Fibroblast of lung (primary cell): ENCODE data around the gene HPS3. TPM values are rescaled to one million over a fixed set of nuclear protein-coding genes. Genes with fewer than 3 reads are reported as not detected.

ENCODE experiments used
- DNase-seq, 2 donors: peaks; one replicate each; pipeline versions ENCODE4 v3.0.0 to v3.0.0-alpha.2; 2010; ENCODE audit warnings: low read depth in 2 of 2
- H2AFZ ChIP-seq: 2 replicates; pipeline ENCODE4 v1.5.1; 2012; ENCODE audit warnings: low read length, control low read depth, inconsistent platforms
- H3K27ac ChIP-seq: 2 replicates; pipeline ENCODE4 v1.5.1; 2011; ENCODE audit warnings: low read length, control low read depth; ENCODE audit not compliant: insufficient read depth
- H3K27me3 ChIP-seq: 2 replicates; pipeline ENCODE4 v1.5.1; 2011; ENCODE audit warnings: mild to moderate bottlenecking, low read length; ENCODE audit not compliant: control insufficient read depth, insufficient read depth
- H3K36me3 ChIP-seq: 2 replicates; pipeline ENCODE4 v1.5.1; 2011; ENCODE audit warnings: low read length; ENCODE audit not compliant: control insufficient read depth, insufficient read depth
- H3K4me1 ChIP-seq: 2 replicates; pipeline ENCODE4 v1.5.1; 2011; ENCODE audit warnings: low read length; ENCODE audit not compliant: control insufficient read depth, insufficient read depth; ENCODE audit errors: extremely low read depth
- H3K4me2 ChIP-seq: 2 replicates; pipeline ENCODE4 v1.5.1; 2011; ENCODE audit warnings: low read length, control low read depth; ENCODE audit not compliant: insufficient read depth; ENCODE audit errors: extremely low read depth
- H3K4me3 ChIP-seq, 4 experiments: fragments of 200-600 bp in 1 of 4; sonication (generic) in 1 of 4; replicated peaks in 1 of 4; 2 replicates each; pipeline ENCODE4 v1.5.1; 2011 to 2016; ENCODE audit warnings: low read length in 4 of 4, low read depth in 3 of 4, mild to moderate bottlenecking in 3 of 4, control low read depth in 2 of 4, inconsistent platforms in 1 of 4, mixed read lengths in 1 of 4; ENCODE audit not compliant: insufficient read depth in 1 of 4; ENCODE audit errors: control extremely low read depth in 1 of 4
- H3K79me2 ChIP-seq: 2 replicates; pipeline ENCODE4 v1.5.1; 2012; ENCODE audit warnings: mild to moderate bottlenecking, low read length, inconsistent platforms; ENCODE audit not compliant: control insufficient read depth, insufficient read depth
- H3K9ac ChIP-seq: 2 replicates; pipeline ENCODE4 v1.5.1; 2011; ENCODE audit warnings: mild to moderate bottlenecking, low read length, control low read depth; ENCODE audit not compliant: insufficient read depth
- H3K9me3 ChIP-seq: 2 replicates; pipeline ENCODE4 v1.5.1; 2012; ENCODE audit warnings: low read depth, low read length; ENCODE audit not compliant: control insufficient read depth, insufficient read depth
- H4K20me1 ChIP-seq: 2 replicates; pipeline ENCODE4 v1.5.1; 2011; ENCODE audit warnings: low read length; ENCODE audit not compliant: control insufficient read depth, insufficient read depth; ENCODE audit errors: extremely low read depth
- EZH2 ChIP-seq: IDR thresholded peaks from 2 replicates; pipeline ENCODE4 v1.5.1; 2012; ENCODE audit warnings: low read length, control low read depth, mild to moderate bottlenecking; ENCODE audit errors: missing control alignments
- polyA plus RNA-seq, 2 donors: library from polyadenylated mRNA; depleted of rRNA in 1 of 2; stranded (reverse) in 1 of 2; unstranded in 1 of 2; fragments of >200 nt; gene quantifications; 2 replicates each; pipeline ENCODE4 v1.2.1, GENCODE V29; 2011 to 2012; ENCODE audit warnings: missing spikeins in 1 of 2
- total RNA-seq: library from RNA; depleted of rRNA; stranded (reverse); fragments of >200 nt; gene quantifications from 2 replicates; pipeline ENCODE4 v1.2.1, GENCODE V29; 2014
- TF ChIP-seq, protein P1 (sequence below), 2 donors: IDR thresholded peaks in 1 of 2; conservative IDR thresholded peaks in 1 of 2; 1 replicate in 1 of 2; 2 replicates in 1 of 2; pipeline ENCODE4 v1.5.1; 2011 to 2012; ENCODE audit warnings: low read length in 2 of 2, control low read depth in 1 of 2, inconsistent platforms in 1 of 2, low read depth in 1 of 2, mild to moderate bottlenecking in 1 of 2

The HPS3 gene
- total and polyA plus RNA-seq, 2 donors (not counting 1 experiment from before 2014, with no cell fraction given) = 31.0 to 33.4 TPM

- no peak for TF ChIP-seq EZH2
- TF ChIP-seq, protein P1, sequence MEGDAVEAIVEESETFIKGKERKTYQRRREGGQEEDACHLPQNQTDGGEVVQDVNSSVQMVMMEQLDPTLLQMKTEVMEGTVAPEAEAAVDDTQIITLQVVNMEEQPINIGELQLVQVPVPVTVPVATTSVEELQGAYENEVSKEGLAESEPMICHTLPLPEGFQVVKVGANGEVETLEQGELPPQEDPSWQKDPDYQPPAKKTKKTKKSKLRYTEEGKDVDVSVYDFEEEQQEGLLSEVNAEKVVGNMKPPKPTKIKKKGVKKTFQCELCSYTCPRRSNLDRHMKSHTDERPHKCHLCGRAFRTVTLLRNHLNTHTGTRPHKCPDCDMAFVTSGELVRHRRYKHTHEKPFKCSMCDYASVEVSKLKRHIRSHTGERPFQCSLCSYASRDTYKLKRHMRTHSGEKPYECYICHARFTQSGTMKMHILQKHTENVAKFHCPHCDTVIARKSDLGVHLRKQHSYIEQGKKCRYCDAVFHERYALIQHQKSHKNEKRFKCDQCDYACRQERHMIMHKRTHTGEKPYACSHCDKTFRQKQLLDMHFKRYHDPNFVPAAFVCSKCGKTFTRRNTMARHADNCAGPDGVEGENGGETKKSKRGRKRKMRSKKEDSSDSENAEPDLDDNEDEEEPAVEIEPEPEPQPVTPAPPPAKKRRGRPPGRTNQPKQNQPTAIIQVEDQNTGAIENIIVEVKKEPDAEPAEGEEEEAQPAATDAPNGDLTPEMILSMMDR (conservative IDR thresholded peaks at IDR 0.05 in 1 of 2, IDR thresholded peaks at IDR 0.05 in 1 of 2; ENCODE audit: low read depth in 1 of 2, low read length in 2 of 2) = no peak
- Histone ChIP-seq H3K79me2 (no peaks in the 10 kb centered on the region), H3K27ac (no peak within 1 kb of the TSS), H3K9me3 (no peaks in the 10 kb centered on the region), H3K9ac (no peak within 1 kb of the TSS), H3K4me1 (peaks cover 2% of the 10 kb centered on the region), H4K20me1 (no peaks in the 10 kb centered on the region), H2AFZ (peak within 1 kb of the TSS; percentile 5), H3K27me3 (no peaks in the 10 kb centered on the region), H3K4me3 (no peak within 1 kb of the TSS), H3K36me3 (no peaks in the 10 kb centered on the region), H3K4me2 (no peak within 1 kb of the TSS)
- no peak for DNase-seq
Observed at GRCh38 chr3:149221783-149222517, 92.5 kb downstream of the HPS3 start, which contains the start of gene CP. CP (minus strand) TSS chr3:149221829; CDS start chr3:149221792, 37 bp downstream.

Other genes starting within 250 kb of the HPS3 start
- gene GYG1, start 138.1 kb upstream of the HPS3 start, total RNA-seq = 43.1 and 71.5 TPM in 2 replicates
- 88.5 and 224 TPM in 2 replicates for gene GYG1, start 138.1 kb upstream of the HPS3 start, polyA plus RNA-seq
- gene HLTF, start 43.1 kb upstream of the HPS3 start, total RNA-seq = 51.4 and 67.2 TPM in 2 replicates
- gene HLTF, start 43.1 kb upstream of the HPS3 start, polyA plus RNA-seq = 17.1 and 22.1 TPM in 2 replicates
- under 0.01 TPM in 1 of 2 replicates, not detected in the other for gene CP, start 92.2 kb downstream of the HPS3 start, total RNA-seq
- gene CP, start 92.2 kb downstream of the HPS3 start, polyA plus RNA-seq = 0.03 TPM in 1 of 2 replicates, not detected in the other
- not detected in 2 replicates for gene TM4SF18, start 204.0 kb downstream of the HPS3 start, total RNA-seq
- not detected in 2 replicates for gene TM4SF18, start 204.0 kb downstream of the HPS3 start, polyA plus RNA-seq
- 46.0 and 423 TPM in 2 replicates for gene TM4SF1, start 248.0 kb downstream of the HPS3 start, total RNA-seq
- 301 and 353 TPM in 2 replicates for gene TM4SF1, start 248.0 kb downstream of the HPS3 start, polyA plus RNA-seq